DND-41 (cell line): Measurements from ENCODE around the gene S100A12.

Experiments used
- EZH2 ChIP-seq: IDR thresholded peaks from 3 replicates; pipeline ENCODE4 v1.6.1; 2012; ENCODE audit warnings: borderline replicate concordance, low read depth, mild to moderate bottlenecking, moderate library complexity, low read length, inconsistent platforms; ENCODE audit not compliant: severe bottlenecking
- TF ChIP-seq, protein P1 (sequence below): IDR thresholded peaks from 2 replicates; pipeline ENCODE4 v1.5.1; 2012; ENCODE audit warnings: borderline replicate concordance, low read length, moderate library complexity, mild to moderate bottlenecking; ENCODE audit not compliant: poor library complexity, severe bottlenecking; ENCODE audit errors: extremely low read depth

DNA sequence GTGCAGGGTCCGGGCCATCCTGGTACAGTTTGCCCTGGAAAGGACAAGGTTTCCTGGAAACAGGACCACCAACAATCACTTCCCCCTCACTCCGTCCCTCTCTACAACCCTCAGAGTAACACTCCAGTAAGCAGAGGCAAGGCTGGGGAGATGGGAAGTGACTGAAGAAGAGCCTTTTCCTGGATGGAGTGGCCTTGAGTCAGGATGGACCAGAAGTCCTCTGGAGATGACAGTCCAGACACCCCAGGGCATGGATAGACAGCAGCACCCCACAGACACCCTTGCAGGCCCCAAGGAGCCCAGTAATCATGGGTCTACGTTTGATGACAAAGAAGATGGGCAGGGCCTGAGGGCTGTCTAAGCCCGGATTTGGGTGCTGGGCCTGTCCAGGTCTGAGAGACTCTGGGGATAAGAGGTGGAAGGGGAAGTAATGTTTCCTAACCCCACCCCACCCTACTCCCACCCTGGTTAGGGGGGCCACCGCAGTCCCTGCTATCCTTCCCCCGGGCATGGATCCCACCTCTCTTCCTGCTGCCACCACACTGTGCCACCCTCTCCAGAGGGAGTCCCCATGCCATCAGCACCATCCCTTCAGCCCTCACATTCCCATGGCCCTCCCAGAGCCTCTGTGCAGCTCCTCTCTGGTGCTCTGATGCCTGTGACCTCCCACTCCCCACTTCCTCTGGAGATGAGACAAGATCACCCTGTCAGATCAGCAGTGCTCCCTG is 22.7 kb upstream of the S100A12 start:
- TF ChIP-seq EZH2, result no peak
- TF ChIP-seq, protein P1, sequence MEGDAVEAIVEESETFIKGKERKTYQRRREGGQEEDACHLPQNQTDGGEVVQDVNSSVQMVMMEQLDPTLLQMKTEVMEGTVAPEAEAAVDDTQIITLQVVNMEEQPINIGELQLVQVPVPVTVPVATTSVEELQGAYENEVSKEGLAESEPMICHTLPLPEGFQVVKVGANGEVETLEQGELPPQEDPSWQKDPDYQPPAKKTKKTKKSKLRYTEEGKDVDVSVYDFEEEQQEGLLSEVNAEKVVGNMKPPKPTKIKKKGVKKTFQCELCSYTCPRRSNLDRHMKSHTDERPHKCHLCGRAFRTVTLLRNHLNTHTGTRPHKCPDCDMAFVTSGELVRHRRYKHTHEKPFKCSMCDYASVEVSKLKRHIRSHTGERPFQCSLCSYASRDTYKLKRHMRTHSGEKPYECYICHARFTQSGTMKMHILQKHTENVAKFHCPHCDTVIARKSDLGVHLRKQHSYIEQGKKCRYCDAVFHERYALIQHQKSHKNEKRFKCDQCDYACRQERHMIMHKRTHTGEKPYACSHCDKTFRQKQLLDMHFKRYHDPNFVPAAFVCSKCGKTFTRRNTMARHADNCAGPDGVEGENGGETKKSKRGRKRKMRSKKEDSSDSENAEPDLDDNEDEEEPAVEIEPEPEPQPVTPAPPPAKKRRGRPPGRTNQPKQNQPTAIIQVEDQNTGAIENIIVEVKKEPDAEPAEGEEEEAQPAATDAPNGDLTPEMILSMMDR, result no peak
